GM19099 (cell line): ENCODE data around the gene SELENON.

ENCODE experiments used
- POLR2A ChIP-seq: IDR thresholded peaks from 3 replicates; pipeline ENCODE4 v1.6.1; 2011; ENCODE audit warnings: low read depth; ENCODE audit not compliant: insufficient read length; ENCODE audit errors: extremely low read depth

SELENON gene

GRCh38 chr1:25847929-25848328 lies 47.9 kb downstream of the SELENON start:
- TF ChIP-seq POLR2A, result no peak

DNA sequence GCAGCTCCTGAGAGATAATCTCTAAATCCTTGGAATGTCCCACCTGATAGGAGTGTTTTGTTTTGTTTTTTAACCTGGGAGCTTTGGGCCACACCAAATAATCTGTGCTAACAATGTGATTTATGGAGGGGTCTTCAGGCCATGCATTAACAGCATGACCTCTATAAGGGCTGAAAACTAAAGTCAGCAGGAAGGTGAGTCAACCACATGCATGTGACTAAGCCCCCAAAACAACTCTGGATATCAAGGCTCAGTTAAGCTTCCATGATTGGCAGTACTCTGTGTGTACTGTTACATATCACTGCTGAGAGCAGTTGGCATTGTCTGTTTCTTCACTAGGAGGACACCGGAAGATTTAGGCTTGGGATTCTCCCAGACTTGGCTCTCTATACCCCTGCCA lies 48.5 kb downstream of the SELENON start:
- no peak for TF ChIP-seq POLR2A

DNA sequence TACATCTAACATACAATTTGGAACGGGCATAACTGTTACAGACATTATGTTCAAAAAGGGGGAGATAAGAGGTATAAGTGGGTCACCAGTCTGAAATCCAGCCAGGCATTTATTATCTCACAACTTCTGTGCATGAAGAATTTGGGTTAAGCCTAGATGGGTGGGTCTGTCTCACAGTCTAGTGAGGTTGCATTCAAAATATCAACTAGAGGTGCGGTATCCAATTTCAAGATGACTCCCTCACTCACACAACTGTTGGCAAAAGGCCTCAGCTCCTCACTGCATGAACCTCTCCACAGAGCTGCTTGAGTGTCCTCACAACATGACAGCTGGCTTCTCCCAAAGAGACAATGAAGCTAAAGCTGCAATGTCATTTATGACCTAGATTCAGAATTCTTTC lies 54.6 kb downstream of the SELENON start:
- TF ChIP-seq POLR2A, result no peak

DNA sequence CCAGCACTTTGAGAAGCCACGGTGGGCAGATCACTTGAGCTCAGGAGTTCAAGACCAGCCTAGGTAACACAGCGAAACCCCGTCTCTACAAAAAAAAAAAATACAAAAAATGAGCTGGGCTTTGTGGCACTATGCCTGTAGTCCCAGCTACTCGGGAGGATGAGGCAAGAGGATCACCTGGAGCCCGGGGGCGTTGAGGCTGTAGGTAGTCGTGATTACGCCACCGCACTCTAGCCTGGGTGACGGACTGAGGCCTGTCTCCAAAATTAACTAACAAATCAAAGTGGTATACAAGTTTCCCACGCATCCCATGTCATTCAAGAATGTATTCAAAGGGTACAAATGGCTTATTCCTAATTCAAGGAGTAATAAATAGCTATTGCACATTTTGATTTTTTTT lies 56.9 kb downstream of the SELENON start:
- TF ChIP-seq POLR2A, result no peak

GRCh38 chr1:25858494-25858893 lies 58.5 kb downstream of the SELENON start:
- TF ChIP-seq POLR2A, result no peak

DNA sequence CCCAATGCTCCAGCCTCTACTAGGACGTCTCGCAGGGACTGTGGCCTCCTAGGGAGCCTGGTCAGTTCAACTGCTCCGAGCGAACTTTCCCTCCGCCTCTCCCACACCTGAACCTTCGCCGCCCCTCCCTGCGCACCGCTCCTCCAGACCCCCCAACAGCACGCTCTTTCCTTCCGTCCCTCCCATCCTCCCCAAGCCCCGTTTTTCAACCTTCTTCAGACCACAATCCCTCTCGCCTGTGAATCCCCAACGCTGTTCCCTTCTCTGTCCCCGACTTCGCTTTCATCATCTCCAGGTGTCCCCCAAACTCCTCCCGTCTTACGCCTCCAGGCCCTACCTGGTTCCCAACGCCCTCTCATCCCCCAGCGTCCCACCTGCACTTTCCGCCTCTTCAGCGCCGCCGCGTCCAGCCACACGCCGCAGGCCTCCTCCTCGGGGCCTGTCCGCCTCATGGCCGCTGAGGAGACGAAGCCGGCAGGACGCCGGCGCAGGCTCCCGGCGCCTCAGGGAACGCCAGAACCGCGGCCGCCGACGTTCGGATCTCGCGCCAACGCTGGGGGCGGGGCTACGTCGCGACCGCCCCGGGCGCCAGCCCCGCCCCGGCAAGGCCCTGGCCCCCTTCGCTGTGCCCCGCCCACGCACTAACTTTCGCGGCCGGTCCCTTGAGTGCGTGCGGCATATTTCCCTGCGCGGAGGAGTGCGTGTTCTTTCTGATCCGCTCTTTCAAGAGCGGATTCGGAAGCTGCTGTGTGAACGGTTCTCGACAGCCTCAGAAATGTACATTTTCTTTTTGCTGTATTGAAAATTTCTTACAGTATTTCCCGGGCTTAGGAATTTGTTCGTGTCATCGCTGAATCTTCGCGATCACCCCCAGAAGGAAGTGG lies 59.2 kb downstream of the SELENON start, which contains the start of gene AUNIP:
TSS of gene AUNIP (minus strand) at position 552 of the 884 bp plus-strand sequence. CDS start at position 452, 100 bp downstream.
- peak; percentile 92 for TF ChIP-seq POLR2A

DNA sequence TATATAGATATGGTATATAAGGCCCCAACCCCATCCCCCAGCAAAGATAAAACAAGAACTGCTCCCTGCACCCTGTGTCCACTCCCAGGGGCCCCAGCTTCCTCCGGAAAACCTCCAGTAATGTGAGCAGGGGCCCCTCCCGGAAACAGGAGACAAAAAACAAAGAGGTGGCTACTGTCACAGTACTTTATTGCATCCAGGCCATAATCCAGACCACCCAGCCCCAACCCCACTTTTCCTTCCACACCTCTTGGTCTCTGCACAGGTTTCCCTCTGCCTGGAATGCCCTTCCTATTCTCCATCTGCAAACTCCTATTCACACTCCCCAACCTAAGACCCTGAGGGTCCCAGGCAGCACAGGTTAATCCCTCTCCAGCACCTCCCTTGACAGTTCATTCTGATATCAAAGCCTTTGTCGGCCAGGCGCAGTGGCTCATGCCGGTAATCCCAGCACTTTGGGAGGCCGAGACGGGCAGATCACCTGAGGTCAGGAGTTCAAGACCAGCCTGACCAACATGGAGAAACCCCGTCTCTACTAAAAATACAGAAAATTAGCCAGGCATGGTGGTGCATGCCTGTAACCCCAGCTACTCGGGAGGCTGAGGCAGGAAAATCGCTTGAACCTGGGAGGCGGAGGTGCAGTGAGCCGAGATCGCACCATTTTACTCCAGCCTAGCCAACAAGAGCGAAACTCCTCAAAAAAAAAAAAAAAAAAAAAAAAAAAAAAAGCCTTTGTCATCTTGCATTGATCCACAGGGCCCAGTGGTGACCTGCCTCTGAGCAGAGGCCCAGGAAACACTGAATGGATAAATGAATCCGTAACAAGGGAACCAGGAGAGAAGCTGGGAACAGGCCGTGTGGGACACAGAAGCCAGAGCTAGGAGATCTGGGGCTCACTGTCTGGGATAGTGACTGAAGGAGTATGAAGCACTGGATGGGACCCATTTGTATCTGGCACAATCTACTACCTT lies 61.6 kb downstream of the SELENON start:
- TF ChIP-seq POLR2A, result no peak

GRCh38 chr1:25862785-25863485 lies 62.9 kb downstream of the SELENON start:
- TF ChIP-seq POLR2A, result no peak

GRCh38 chr1:25863486-25864262 lies 63.7 kb downstream of the SELENON start:
- no peak for TF ChIP-seq POLR2A

DNA sequence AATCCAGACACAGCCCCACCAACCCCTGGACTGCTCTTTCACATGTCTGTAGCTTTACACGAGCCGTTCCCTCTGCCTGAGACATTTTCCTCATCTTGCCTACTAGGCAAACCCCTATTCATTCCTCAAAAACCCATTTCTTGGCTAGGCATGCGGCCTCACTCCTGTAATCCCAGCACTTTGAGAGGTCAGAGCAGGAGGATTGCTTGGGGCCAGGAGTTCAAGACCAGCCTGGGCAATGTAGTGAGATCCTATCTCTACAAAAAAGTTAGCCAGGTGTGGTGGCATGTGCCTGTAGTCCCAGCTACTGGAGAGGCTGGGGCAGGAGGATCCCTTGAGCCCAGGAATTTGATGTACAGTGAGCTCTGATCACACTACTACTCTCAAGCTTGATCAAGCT lies 64.4 kb downstream of the SELENON start:
- no peak for TF ChIP-seq POLR2A

- no peak for TF ChIP-seq POLR2A
Measured at GRCh38 chr1:25866288-25866687, 66.3 kb downstream of the SELENON start.

DNA sequence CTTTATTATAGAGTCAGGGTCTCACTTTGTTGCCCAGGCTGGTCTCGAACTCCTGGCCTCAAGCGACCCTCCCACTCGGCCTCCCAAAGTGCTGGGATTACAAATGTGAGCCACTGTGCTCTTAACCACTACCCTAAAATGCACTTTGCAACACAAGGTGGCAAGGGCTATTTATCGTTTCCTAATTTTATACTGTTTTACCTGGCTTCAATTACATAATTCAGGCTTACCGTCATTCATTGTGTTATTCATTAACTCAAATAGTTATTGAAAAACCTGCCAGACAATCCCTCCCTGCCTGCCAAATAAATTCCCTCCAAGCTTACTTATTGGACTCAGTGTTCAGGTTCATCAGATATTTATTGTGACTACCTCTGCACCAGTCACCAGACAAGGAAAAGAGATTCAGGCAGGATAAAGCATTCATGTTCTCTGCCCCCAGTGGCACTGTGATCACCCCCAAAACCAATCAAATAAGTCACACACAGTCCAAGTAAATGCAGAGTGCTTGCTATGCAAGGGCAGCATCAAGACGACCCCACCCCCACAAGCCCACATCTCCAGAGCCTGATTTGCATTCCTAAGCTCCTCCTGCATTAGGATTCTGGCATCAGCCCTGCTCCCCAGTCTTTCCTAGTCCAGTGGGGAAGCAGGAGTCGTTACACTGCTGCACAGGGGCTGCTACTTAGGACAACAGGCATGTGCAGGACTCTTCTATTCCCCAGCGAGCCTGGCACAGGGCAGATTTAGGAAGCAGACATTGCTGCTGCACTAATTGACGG lies 67.4 kb downstream of the SELENON start:
- no peak for TF ChIP-seq POLR2A
